HG02642 (cell line): Measurements from ENCODE around the gene CAMTA1.
"Not testable (repeated sequence)": the region's sequence is repeated elsewhere in the genome, so short reads cannot be mapped to it uniquely, and the experiment has no call there.

Source experiments
- ATAC-seq: cut with Tn5 transposase; IDR thresholded peaks from one replicate; pipeline ENCODE4 v1.9.1; 2021; ENCODE audit warnings: mild to moderate bottlenecking; ENCODE audit not compliant: unreplicated experiment, poor library complexity

The CAMTA1 gene

DNA sequence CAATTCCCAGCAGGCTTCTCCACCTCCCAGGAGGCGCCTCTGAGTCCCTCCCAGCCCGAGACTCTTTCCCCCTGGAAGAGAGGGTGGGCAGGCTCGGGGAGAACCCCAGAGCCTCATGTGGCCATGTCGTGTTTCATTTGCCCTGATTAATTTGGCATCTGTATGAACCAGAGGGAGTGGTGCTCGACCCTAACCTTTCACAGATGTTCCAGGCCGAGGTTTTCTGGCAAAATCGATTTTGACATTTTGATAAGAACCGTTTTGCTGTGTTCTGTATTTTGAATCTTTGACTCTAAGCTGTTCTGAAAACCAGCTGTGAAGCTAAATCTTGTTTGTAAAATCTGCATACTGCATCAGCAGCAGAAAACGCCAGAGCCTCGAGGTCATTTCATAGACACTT is 367.4 kb downstream of the CAMTA1 start:
- ATAC-seq = no peak

DNA sequence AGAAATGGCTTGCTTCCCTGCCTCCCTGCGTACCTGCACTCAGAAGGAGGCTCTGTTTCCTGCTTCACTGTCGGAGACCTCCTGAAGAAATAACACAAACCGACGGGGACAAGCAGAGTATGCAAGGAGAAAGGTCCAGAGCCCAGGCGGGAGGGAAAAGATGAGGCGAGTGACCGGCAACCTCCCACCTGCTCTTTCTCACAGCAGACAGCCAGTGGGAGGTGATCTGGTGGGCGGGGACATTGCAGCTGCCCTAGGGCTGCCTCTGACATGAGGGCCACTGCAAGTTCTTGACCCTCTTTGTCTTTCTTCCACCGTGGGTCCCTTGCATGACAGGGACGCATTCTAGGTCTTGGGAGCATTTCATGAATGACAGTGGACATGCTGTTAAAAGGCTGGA is 368.2 kb downstream of the CAMTA1 start:
- no peak for ATAC-seq

DNA sequence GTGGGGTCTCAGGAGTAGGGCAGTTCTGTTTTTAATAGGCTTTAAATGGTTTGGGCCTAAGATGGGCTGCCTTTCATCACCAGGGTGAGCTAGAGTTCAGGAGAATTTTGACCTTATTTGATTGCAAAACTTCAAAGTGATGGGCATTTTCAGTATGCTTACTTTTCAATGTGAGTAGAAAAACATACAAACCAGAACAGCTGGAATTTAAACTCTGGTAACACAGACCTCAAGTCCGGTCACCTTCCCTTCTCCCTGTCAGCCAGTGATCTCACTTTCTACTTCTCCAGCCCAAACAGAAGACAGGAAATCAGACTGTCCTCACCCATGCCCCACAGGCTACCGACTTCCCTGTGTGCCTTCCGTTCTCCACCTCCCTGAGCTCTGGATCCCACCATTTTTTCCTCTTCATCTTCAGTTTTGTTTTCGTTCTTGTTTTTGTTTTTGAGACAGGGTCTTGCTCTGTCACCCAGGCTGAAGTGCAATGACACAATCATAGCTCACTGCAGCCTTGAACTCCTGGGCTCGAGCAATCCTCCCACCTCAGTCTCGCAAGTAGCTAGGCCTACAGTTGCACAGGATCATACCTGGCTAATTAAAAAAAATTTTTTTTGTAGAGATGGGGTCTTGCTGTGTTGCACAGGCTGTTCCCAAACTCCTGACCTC is 374.0 kb downstream of the CAMTA1 start:
- no peak for ATAC-seq

DNA sequence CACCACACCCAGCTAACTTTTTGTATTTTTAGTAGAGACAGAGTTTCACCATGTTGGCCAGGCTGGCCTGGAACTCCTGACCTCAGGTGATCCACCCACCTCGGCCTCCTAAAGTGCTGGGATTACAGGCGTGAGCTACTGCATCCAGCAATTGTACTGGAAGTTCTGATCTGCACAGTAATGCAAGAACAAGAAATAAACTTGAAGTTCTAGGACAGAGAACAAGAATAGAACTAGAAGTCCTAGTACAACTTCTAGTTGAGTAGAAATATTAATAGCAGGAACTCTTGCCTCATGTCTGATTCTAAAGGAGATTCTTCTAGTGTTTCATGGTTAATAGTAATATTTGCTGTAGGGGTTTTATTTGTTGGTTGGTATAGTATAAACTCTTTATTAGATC is 383.3 kb downstream of the CAMTA1 start:
- not testable (repeated sequence) for ATAC-seq

DNA sequence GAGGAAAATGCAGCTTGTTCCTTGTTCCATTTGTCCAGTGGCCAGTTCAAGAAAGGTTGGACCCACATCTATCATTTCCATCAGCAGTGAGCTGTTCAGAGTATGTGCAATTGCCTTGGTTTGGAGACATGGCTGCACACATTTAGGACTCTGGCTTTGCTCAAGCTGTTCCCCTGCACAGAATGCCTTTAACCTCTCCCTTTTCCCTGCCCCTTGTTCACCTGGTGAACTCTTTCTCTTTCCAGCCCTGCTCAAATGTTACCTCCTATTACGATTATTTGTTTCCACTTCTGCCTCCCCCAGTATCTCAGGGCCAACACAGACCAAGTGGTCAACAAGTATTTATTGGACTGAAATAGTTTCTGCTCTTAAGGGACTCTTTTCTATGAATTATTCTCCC is 385.9 kb downstream of the CAMTA1 start:
- no peak for ATAC-seq

DNA sequence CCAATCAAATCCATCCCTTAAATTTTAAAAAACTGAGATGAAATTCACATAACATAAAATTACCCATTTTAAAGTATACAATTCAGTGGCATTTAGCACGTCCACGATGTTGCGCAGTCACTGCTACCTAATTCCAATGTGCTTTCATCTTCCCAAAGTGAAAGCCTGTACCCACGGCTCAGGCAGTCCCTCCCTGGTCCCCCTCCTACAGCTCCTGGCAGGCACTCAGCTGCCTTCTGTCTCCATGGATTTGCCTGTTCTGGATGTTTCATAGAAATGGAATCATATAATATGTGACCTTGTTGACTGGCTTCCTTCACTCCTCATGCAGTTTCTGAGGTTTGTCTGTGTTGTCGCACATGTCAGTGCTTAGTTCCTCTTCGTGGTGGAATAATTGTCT is 386.3 kb downstream of the CAMTA1 start:
- ATAC-seq = no peak

DNA sequence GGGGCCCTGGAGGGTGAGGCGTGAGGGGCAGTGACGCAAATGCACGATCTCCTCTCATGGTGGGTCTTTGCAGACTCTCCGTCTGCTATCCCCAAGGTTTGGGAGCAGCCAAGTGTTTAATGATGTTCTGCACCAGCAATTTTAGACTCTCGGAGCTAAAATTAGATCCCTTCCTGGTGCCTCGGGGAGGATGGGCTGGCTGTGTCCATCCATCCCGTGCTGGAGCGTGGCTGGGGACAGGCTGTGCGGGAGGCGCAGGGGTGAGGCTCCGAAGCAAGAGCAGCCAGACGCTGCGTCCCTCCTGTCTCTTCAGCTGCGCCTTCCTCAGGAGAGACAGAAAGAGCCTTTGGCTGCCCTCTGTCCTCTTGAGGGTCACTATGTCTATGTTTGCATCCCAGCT is 387.6 kb downstream of the CAMTA1 start:
- no peak for ATAC-seq

DNA sequence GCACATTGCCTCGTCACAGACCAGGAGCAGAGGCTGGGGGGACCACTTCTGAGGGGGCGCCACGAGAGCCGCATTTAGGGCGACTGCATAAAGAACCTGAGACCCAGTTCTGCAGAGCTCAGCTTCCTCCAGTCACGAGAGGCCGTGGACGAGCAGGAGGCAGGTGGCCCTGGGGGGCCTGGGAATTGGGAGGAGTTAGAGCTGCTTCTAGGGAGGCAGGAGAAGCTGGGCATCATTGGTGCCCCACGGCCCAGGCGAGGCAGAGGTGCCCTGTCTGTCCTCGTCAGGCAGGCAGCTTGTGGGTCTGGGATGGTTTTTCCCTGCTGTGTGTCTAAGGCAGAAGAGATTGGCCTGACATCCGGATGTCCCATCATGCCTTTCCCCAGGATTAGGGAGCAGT is 389.3 kb downstream of the CAMTA1 start:
- ATAC-seq = no peak

DNA sequence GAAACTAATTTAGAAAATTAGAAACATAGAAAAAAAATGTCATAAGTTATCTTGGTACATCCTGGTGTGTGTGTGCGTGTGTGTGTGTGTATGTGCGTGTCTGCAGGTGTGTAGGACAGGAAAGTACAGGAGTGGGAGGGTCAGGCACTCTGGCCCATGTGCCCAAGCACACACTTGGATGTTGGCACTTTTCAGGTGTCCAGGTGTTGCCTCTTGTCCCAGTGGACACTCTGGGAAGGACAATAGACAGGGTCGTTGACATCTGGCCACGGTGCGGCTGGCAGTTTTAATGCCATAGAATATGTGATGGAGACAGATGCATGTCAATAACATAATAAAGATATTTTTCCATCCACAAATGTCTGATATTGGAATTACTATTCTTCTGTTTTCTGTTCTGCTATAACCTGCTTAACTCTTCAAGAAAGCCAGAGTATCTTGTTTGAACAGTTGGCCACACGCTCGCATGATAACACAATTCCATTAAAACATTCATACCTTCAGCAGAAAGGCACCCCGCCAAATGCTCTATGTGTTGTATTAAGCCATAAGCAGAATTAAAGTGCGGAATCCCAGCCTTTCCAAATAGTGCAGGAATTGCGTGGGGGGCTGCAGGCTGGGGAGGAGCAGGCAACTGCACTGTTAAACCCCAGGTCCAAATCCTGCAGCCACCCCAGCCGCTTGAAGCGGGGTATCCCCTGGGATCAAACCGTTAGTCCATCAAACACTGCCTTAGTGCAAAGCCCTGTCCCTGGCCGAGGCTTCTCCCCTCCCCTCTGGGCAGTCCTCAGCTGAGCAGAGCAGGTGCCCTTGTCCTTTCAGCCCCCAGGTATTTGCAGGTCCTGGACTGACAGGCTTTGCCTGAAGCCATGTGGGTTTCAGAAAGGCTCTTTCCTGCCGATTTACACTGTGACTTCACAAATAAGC is 390.0 kb downstream of the CAMTA1 start:
- ATAC-seq = no peak

DNA sequence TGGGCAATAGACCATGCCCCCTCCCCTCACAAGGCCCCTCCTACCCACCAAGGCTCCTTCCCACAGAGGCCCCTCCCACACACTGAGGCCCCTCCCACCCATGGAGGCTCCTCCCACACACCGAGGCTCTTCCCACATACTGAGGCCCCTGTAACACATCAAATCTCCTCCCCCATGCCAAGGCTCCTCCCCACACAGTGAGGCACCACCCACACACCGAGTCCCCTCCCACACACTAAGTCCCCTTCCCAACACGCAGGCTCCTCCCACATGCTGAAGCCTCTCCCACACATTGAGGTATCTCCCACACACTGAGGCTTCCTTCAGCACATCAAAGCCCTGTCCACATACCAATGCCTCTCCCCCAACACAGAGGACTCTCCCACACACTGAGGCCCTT is 391.8 kb downstream of the CAMTA1 start:
- ATAC-seq = no peak

DNA sequence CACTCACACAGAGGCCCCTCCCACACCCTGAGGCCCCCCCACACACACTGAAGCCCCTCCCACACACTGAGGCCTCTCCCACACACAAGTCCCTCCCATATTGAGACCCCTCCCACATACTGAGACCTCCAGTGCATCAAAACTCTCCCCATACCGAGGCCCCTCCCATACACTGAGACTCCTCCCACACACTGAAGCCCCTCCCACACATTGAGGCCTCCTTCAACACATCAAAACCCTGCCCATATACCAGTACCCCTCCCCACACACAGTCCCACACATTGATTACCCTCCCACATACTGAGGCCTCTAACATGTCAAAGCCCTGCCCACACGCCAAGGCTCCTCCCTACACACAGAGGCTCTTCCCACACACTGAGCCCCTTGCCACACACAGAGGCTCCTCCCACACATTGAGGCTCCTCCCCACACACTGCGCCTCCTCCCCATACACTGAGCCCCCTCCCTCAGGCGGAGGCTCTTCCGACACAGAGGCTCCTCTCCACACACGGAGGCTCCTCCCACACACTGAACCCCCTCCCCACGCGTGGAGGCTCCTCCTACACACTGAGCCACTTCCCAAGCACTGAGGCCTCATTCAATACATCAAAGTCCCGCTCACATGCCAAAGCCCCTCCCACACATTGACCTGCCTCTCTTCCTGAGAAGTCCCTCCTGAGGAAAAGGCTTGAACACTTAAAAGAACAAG is 392.3 kb downstream of the CAMTA1 start:
- no peak for ATAC-seq

DNA sequence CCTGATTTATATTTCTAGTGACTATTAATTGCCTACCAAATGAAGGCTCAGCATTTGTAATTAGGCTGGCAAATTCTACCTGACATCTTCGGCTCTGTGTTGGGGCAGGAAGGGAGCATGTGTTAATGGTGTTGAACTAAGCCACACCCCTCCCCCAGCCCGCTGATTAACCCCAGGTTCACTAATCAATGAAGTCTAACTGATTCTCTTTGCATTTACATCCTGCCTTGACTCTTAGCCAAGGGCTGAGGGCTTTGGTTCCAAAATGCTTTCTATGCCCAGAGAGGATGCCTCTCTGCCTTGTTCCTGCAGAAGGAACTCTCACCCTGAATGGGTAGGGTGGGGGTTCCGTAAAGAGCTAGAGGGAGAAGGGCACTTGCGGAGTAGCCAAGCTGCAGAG is 393.1 kb downstream of the CAMTA1 start:
- no peak for ATAC-seq

DNA sequence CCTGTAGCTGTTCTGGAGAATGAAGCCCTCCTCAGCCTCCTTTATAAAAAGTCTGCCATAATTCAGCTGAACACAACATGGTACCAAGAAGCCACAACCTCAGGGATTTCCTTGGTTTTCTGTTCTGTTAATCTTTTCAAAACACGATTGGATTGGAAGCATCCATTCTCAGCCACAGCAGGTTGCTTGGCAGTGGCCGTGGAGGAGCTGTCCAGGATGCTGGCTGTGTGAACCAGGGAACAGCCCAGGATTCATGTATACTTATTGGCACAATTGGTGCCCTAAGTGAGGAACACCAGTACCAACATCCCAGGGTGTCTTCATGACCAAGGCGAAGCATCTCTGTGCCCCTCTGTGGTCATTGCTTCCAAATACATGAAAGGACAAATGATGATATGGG is 393.5 kb downstream of the CAMTA1 start:
- ATAC-seq = no peak

DNA sequence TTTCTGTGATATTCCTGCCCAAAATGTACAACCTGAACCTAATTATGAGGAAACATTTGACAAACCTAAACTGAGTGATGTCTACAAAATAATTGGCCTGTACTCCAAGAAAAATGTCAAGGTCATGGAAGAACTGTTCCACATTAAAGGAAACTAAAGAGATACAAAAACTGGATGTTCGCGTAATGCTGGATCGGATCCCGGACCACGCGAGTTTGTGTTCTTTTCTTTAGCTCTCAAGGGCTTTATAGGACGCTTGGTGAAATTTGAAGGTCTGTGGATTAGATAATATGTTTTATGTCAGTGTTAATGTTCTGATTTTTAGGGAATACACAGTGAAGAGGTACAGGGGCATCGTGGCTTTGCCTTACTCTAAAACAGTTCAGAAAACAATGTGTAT is 400.5 kb downstream of the CAMTA1 start:
- no peak for ATAC-seq

DNA sequence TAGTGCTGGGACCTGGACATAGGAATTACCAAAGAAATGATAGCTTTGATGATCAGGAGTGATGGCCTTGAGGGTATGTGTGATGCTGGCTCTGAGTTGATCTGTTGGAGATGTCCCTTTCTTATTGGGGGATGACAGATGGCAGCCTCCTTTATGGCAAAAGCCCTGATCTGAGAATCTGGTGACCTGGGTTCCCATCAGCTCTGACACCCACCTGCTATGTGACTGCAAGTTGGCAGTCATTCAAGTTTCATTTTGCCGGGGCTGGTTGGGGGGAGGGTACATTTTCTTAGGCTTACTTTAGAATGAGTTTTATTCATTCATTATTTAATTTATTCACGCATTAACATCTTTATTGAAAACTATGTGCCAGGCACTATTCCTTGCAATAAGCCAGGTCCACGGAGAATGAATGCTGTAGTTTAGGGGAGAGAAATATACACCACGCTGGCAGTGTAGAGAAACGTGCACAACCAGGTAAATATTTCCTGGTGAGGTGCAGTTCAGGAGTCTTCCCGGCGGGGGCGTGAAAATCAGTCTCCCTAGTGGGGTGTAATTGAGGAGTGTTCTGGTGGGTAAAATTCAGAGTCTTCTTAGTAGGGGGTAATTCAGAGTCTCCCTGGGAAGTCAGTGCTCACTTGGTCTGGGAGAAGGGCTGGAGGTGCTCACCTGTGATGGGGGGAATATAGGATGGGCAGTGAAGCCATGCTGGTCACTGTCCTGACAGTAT is 401.3 kb downstream of the CAMTA1 start:
- no peak for ATAC-seq

DNA sequence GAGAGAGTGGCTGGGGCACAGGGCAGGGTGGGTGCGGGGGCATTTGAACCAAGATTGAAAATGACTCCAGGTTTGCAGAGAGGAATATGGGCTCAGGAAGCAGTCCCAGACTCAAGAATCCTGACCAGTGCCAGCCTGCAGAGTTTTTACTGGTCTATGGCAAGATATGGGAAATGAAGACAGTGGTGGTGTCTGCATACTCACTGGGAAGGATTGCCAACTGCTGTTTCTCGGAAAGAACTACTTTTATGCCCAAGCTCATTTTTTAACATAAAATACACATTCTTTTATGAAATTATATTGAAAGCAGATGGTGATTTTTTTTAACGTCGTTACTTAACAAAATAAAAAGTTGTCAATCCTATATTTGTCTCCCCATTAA is 401.8 kb downstream of the CAMTA1 start:
- ATAC-seq = no peak

DNA sequence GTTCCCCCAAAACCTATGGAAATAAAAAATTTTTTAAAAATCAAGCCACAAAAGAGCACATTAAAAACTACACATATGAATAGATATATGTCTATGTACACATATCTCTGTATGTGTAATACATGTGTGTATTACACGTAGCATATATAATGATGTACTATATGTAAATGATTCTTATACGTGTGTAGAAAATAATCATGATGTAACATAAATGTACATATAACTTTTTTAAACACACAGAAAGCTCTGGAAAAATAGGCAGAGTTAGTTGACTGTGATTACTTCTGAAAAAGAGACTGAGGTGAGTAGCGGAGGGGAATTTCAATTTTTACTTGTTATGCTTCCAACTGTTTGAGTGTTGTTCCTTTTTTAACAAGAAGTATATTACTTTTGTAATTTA is 405.0 kb downstream of the CAMTA1 start:
- no peak for ATAC-seq

DNA sequence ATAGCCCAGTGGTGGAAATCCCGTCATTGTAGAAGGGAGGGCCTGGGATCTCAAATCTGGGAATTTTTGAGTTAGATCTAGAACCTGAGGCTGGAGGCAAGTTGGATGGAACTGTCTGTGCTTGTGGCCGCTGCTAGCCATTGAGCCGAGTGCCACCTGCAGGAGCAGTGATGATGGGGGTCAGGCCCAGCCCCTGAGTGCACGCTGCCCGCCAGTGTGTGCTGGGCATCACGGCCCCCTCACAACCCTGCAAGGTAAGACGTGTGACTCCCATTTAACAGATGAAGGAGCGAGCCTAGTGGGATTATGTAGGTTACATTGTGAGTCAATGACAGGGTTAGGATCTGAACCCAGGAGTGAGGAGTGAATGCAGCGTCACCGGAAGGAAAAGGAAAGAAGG is 407.2 kb downstream of the CAMTA1 start:
- ATAC-seq = no peak

DNA sequence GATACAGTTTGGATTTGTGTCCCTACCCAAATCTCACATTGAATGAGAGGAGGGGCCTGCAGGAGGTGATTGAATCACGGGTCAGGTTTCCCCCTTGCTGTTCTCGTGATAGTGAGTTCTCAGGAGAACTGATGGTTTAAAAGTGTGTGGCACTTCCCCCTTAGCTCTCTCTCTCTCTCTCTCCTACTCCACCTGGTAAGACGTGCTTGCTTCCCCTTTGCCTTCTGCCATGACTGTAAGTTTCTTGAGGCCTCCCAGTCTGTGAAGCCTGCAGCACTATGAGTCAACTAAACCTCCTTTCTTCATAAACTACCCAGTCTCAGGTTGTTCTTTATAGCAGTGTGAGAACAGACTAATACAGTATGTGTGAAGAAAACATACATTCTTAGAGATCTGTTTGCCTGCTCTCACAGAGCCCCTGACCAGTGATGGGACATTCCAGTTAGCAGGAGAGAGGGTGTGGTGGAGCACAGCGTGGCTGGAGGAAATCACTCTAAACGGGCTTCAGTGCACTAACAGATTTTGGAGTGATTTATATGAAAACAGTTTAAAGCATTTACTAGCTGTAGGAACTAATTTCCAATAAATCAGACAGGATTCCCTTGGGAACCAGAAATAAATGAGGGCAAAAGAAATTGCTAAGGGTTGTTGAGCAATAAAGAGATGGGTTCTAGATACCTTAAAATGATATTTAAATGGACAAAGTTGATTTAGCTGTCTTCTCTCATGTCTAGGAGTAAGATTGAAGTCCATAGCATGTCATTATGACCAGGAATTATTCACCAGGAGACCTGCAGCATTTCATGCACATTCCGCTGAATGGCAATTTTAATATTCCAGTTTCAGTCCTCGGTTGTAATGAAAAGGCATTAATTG is 411.0 kb downstream of the CAMTA1 start:
- no peak for ATAC-seq

DNA sequence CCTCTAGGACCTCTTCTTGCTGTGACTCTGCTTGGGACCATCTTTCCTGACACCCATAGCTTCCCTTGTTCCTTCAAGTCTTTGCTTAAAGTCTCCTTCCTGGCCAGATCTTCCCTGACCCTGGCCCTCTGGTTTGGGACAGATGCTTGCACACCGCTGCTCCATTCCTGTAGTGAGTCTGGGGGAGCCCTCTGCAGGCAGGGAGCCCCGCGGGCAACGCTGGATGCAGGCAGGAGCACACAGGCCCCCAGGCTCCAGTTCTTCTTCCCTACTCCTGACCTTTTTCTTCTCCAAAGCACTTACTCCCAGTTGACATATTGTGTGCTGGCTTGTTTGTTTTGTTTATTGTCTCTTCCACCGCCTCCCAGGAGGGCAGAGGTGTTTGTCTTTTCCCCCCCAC is 413.4 kb downstream of the CAMTA1 start:
- no peak for ATAC-seq
